Stimulated activated CD8-positive, alpha-beta memory T cell treated with anti-CD3 and anti-CD28 coated beads, Interleukin-7, amount 100 ng/mL, for 1 hour (primary cell): ENCODE measurements around the gene ZNF474.

Experiments used
- DNase-seq, 2 donors: peaks; one replicate each; pipeline ENCODE4 v3.0.0-alpha.2; 2020; ENCODE audit warnings: low read depth in 2 of 2

Gene ZNF474

DNA sequence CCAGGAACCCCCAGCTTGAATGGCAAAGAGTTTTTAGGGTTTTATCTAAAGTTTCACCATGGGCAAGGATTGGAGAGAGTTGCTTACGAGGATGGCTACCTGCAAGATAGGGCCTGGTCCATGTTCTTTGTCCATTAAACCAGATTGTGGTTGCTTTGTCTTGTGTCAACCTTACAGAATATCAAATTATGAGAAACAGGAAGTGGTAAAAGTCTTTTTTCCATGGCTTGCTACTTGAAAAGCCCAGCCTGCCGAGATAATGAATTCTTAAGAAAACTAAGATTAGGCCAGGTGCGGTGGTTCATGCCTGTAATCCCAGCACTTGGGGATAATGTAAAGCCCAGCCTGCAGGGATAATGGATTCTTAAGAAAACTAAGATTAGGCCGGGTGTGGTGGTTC lies 24.4 kb downstream of the ZNF474 start:
- DNase-seq: no peak

DNA sequence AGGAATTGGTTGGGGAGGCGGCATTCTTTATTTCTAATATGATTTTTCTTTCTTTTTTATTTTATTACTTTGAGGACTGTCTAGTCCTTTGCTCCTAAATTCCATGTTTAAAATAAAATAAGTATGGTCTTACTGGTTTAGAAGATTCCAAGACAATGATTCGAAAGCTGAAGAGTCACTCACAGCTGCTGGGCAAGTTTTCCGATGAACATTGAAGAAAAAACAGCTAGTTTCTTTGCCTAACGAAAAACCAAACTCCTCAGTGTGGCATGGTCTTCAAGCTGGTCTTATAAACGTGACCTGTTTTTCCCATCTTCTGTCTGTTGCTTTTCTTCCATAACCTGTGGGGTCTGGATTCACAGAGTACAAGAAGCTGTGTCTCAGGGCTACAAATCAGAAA lies 25.1 kb downstream of the ZNF474 start:
- DNase-seq: no peak

DNA sequence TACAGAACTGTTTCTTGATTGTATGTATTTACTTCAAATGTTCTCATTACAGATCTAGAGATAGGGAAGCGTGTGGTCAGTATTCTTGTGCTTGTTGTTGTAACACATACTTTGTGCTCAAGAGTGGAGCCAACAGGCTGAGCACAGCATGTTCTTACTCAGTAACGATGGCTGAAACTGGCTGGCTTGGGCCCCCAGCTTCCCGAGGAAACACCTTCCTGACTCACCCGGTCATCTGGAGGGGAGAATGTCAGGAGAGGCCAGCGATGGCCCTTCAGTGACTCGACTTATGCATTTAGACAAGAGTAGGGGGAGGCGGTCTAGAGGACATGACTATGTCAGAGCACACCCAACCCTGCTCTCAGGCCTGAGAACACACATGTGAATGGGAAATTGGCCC lies 25.6 kb downstream of the ZNF474 start:
- no peak for DNase-seq

- no peak for DNase-seq
Observed at GRCh38 chr5:122155546-122155945, 26.2 kb downstream of the ZNF474 start.

GRCh38 chr5:122156724-122157325 lies 27.5 kb downstream of the ZNF474 start:
- no peak for DNase-seq

GRCh38 chr5:122162100-122162638 lies 32.8 kb downstream of the ZNF474 start:
- no peak for DNase-seq

- DNase-seq: no peak
Observed at GRCh38 chr5:122163121-122164069, 34.0 kb downstream of the ZNF474 start.

- no peak for DNase-seq
Observed at GRCh38 chr5:122164070-122164435, 34.7 kb downstream of the ZNF474 start.

- DNase-seq: no peak
Observed at GRCh38 chr5:122164831-122165558, 35.6 kb downstream of the ZNF474 start.

GRCh38 chr5:122165559-122166078 lies 36.3 kb downstream of the ZNF474 start:
- DNase-seq: no peak

- no peak for DNase-seq
Observed at GRCh38 chr5:122169350-122170103, 40.2 kb downstream of the ZNF474 start.

DNA sequence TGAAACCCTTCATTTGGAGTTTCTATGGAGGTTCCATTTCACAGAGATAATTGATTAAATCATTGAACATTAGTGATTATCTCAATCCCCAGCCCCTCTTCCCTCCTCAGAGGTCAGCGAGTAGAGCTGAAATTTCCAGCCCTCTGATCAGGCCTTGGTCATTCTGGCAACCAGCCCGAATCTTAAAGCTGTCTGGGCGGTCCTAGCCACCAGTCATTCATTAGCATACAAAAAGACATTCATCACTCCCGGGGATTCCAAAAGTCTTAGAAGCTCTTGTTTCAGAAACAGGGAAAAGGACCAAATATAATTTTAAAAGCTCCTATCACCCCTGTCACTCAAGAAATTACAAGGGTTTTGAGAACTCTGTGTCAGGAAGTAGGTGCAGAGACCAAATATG lies 41.3 kb downstream of the ZNF474 start:
- no peak for DNase-seq

GRCh38 chr5:122172207-122172606 lies 42.9 kb downstream of the ZNF474 start:
- no peak for DNase-seq

GRCh38 chr5:122173474-122174415 lies 44.4 kb downstream of the ZNF474 start:
- DNase-seq: no peak

DNA sequence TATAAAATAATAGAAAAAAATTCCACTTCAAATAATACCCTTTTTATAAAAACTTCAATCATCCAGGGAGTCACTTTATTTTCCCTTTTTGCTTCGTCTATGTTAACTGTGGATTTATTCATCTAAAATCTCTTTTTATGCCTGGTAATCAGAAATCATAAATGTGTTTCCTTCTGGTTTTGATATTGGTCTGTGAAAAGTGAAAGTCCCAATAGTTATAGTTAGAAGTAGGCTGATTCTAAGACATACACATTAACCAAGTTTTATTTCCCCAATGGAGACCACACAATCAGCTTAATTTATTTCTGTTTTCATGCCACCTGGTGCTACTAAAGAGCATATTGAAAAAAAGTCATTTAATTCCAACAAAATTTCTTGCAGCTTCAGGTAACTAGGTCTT lies 45.7 kb downstream of the ZNF474 start:
- DNase-seq: no peak

DNA sequence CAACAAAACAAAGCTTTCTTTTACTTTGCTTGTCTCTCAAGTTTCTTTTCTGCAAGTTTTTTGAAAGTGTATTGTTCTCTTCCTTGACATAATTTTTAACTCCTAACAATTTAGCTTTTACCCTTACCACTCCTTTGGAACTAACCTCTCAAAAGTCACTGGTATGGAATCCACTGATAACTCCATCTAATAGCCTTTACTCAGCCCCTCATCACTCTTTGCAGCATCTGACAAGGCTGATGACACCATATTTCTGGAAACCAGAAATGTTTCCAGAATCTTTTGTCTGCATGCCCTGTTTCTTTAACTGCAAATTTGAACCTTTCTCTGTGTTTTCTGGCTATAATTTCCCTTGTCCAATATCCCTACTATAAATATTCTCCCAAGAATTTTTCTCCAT lies 46.5 kb downstream of the ZNF474 start:
- no peak for DNase-seq

DNA sequence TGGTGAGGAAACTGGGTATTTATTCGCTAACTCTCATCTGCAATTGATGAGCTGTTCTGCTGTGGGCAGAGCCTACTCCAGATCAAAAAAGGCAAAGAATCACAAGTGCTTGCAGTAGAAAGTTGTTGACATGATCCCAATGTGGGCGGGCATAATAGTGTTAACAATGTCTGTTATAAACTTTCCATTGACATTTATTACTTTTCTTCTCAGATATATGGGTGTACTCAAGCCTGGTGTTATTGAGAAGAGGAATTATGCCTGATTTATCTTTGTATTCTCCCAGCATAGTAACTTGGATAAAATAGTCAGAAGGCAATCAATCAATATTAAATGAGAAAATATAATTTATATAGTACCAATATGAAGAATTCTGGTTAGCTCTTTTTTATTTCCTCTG lies 47.8 kb downstream of the ZNF474 start:
- DNase-seq: no peak

- DNase-seq: no peak
Observed at GRCh38 chr5:122179701-122180100, 50.4 kb downstream of the ZNF474 start.

- no peak for DNase-seq
Observed at GRCh38 chr5:122180146-122180712, 50.9 kb downstream of the ZNF474 start.
